SH-SY5Y (cell line): ENCODE measurements around the gene HOXA13.

ENCODE experiments used
- GATA2 ChIP-seq: IDR thresholded peaks from 2 replicates; pipeline ENCODE4 v1.6.1; 2011; ENCODE audit warnings: mild to moderate bottlenecking, low read depth, low read length
- GATA3 ChIP-seq: IDR thresholded peaks from 2 replicates; pipeline ENCODE4 v1.6.1; 2011; ENCODE audit warnings: low read depth, mild to moderate bottlenecking, low read length, moderate library complexity

Gene HOXA13

DNA sequence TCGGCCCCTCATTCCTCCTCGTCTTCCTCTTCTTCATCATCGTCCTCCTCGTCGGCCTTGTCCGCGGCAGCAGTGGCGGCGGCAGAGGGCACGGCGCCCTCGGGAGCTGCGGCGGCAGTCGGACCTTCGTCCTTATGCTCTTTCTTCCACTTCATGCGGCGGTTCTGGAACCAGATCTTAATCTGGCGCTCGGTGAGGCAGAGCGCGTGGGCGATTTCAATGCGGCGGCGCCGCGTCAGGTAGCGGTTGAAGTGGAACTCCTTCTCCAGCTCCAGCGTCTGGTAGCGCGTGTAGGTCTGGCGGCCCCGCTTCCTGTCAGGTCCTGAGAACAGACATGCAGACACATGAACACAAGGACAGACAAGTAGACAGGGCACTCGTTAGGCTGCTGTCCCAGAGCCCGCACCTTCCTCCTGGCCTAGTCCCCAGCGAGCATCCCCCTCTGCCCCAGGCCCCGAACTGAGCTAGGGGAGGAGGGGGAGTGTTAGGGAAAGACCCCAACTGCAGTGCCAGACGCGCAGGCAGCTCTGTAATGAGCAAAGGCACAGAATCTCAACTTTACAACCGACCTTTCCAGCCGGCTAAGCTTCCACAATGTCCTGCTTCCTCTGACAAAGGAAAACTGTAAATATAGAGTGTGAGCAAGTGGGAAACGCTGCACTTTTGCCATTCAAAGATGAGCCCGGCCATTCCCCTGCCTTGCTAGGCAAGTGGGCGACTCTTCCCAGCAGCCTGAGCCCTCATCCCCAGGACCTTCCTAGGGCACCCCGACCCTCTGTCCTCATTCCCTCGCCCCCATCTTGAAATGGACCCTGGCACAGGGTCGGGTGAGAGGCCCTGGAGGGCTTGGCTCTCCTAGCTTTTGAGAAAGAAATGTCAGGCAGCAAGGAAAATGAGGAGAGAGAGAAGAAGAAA, 44.7 kb downstream of the HOXA13 start:
- TF ChIP-seq GATA3 (no peak), GATA2 (peak; percentile 47; the same call in 1 of the 2 replicates)

DNA sequence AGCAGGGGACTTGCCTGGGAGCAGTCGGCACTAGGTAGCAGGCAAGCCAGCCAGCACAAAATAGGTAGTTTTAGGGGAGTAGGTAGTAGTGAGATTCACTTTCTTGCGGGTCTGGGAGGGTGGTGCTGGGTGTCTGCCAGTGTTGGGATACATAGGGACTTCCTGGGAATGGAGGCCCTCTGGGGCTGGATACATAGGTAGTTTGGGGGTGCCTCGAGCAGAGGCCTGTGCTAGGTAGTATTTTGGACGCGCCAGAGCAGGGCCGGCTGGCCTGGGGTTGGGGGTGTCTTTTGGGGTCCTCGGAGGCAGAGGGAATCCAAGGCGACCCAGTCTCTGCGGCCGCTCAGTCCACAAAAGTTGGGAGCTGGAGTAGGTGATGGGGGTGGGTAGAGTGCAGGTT, 45.5 kb downstream of the HOXA13 start:
- TF ChIP-seq GATA3 (no peak), GATA2 (no peak)

DNA sequence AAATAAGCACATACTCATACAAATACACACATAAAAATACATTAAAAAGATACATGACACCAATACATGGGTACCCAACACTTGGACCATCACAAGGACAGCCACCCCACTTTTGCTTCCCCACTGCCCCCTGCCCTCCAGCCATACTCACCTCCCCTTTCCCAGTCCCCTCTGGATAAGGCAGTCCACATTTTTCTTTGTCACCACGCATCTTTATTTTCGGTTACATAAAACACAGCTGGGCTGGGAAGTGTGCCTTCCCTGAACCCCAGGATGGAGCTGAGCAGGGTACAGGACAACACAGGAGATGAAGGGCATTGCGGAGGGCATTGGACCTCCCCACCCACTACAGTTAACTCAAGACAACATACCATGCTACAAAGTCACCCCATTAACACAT, 46.4 kb downstream of the HOXA13 start:
- TF ChIP-seq GATA2 (no peak), GATA3 (no peak)

DNA sequence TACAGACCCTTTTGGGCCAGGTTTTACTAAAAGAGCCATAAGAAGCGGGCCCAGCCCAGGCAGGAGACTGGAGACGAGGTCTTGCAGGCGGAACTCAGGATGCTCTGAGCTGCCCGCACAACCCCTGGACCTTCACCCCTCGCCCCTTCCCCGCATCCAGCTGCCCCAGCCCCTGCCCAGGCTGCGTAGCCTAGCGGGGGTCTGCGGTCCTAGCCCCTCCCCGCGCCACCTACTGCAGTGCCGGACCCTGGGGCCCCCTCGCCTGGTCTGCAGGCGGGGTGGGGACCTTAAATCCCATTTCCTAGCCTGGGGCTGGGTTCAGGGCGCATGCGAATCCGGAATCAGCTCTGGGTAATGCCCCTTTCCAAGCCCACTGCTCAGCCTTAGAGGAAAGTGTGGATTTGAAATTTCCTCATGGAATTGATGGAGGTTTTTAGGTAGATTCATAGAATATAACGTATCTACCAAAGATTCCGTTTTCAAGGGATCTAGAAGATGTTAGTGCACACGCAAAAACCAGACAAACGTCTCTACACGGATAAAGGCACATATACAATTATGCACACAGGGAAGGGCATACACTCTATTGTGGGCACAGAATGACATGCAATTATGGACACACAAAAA, 47.0 kb downstream of the HOXA13 start:
- TF ChIP-seq GATA3 (no peak), GATA2 (no peak)

DNA sequence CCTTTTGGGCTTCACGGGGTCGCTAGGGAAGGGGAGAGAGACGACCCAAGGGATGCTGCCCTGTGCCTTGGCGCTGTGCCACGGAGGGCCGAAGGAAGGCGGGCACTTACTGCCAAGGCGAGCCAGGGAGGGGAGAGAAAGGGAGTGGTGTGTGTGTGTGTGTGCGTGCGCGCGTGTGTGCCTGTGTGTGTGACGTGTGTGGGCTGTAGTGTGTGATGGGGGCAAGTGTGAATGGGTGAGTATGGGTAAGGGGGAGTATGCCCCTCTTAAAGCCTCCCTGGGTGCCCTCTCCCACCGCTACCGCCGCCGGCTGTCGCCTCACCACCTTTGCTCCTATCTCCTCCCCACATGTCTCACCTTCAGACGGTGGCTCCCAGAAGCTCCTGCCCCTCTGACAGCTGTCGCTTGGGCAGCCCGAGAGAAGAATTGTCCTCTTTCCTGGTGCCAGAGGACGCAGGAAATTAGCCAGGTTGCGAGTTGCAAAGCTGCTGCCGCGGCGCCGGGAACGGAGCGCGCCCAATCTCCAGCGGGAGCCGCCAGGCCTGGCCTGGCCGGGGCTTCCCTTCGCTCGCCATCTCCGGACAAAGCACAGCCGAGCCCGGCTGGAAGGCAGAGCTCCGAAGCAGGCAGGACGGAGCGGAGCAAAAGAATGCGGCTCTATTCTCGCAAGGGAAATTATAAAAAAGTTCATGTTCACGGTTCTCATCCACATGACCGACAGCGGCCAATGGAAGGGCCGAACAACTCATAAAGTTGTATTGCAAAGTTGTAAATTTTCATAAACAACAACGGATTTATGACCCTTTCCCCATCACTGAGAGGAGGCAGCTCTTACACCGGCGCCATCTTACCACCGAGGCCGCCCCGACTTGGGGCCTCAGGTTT, 47.7 kb downstream of the HOXA13 start, which contains the start of gene HOXA3:
HOXA3 (minus strand) TSS at position 653 of the 885 bp plus-strand sequence. CDS start 41,943 bp downstream, outside the sequence.
- TF ChIP-seq GATA3 (no peak), GATA2 (no peak)

DNA sequence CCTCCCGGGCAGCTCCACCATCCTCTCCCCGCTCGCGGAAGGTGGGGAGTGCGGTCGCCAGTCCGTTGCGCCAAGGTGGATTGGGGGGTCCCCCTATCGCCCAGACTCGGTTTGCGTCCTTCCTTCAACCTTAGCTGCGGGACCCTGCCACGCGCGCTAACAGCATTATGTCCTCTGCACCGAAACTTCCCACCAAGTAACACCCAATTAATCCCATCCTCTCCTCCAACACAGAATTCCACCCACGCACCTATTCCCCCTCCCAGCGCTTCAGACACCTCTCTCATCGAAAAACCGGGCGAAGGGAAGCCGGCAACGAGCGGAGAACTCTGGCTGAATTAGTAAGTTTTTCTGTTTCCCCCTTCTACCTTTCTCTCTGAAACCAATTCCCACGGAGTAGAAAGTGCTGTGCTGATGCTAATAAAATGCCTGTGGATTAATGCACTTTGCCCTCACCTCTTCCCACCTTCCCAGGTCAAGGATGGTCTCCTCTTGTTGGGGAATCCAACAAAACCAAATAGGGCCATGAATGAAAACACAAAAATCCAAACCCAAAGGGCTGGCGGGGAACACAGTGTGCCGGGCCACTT, 48.5 kb downstream of the HOXA13 start:
- TF ChIP-seq GATA3, result no peak

DNA sequence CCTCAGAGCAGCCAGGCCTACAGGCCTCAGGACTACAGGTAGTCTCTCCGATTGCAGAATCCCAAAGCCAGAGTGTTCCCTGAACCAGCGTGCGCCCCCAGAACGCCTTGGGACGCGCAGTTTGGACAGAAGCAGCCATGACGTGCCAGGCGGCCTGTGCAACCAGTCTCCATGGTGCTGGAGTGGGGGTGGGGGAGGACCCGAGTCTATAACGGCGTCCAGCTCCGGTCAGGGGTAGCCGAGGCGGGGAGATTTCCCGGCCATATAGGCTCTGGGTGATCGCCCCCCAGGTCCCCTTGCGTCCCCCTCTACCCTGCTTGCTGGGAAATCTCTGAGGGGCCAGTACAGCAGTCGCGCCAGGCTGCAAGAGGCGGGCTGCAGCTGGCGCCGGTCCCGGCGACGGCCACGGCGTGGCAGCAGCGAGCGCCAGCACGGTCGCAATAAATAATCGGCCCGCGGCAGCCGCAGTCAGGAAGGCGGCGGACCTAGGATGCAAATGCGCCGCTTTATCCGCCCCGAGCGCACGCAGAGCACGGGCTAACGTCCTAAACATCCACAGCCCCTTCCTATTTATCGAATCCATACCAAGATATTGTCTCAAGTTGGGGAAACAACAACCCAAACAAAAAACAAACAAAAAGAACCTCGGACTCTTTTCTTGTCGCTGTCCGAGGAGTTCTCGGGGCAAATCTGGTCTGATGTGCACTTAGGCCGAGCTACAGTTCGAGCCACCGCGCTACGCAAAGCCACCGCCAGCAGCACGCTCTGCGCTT, 49.1 kb downstream of the HOXA13 start:
- TF ChIP-seq GATA3 (no peak), GATA2 (no peak)

DNA sequence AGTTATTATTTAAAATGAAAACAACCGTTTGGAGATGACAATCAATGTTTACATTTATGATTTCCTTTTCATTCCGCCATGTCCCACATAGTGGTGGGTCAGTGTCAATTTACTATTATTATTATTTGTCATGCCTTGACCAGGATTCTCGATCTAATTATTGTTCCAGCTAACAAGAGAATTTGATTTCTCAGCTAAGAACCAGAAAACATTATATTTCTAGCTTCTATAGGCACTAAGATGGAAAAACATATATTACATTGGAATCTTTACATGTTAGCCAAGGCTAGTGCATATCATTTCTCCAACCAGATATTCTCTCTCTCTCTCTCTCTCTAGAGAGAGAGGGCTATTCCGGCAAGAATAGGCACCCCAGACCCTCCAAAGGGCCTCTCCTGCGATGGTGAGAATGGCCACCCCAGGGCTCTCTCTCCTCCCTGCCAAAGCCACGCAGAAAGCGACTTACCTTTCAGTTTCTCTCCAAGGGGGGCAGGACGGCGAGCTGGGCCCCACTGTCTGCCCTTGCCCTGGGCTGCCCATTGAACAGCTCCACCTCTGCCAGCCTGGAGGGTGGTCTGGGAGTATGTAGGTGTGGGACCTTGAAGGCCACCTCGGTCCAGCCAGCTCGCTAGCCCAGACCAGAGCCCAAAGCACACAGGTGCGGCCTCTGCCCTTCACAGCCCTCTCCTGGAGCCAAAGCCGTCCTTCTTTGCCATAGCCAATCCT, 49.9 kb downstream of the HOXA13 start:
- TF ChIP-seq GATA3 (no peak), GATA2 (no peak)

DNA sequence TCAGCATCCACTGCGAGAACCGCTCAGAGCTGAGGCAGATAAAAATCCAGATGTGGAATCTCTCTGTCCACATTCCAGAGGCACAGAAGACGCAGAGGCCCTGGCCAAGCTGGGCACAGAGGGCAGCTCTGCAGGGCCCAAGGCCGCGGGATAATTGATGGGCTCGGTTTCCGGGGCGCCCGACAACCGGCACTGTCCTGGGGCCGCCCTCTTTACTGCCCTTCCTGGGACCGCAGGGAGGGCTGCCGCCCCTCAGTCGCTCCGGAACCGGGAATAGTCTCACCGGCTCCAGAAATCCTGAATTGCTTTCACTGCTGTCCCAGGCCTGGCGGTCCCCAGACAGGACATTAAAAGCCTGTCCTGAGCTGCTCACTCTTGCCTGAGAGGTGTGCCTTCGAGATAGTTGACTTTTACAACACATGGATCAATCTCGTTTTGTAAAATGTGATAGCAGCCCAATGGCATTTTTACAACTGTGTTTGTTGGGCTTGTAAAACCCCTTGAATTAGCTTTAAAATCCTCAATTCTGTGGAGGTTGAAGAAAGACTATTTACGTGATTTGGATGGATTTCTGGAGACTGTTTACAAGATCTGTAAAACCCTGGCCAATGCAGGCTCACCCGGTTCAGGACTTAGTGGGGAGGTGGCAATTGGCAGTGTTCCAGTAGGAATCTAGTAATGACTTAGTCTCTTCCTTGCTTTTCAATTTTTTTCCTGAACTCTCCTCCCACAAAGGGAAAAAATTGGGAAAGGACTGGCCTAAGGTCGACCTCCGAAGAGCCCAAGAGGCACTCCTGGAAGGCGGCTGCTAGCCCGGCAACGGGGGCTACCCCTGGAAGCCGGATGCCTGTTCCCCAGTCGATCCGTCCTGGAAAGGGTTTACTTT, 50.9 kb downstream of the HOXA13 start:
- TF ChIP-seq GATA3, result no peak
- no peak for TF ChIP-seq GATA2

DNA sequence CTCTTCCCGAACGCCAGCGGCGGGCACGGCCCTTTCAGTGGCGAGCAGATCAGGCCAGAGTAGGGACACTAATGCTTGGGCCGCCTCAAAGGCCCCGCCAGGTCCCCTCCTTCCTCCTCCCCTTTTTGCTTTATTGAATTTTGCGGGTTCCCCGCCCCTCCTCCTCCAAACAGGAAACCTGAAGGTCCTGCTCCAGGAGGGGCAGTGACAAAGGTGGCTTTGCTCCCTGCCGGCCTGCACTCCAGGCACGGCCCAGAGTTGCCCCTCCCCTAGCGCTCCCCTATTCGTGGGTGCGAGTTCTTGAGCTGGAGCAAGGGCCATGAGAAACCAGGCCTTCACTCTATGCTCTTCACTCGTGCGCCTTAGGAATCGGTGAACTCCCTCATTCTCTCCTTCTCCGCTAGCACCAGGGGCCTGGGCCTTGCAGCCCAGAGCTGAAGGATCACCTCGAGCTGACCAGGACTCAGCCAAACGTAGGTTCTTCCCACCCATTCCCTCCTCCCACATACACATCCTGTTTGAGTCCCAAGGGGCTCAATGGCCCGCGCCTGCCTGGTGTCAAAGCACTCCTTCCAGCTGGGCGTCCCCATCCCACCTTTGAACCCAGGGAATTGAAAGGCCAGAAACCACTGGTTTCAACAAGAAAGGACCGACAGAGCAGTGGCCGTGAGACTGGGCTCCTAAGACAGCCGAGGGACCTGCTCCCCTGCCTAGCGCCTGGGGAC, 51.7 kb downstream of the HOXA13 start:
- TF ChIP-seq GATA3, result no peak
- TF ChIP-seq GATA2, result no peak

DNA sequence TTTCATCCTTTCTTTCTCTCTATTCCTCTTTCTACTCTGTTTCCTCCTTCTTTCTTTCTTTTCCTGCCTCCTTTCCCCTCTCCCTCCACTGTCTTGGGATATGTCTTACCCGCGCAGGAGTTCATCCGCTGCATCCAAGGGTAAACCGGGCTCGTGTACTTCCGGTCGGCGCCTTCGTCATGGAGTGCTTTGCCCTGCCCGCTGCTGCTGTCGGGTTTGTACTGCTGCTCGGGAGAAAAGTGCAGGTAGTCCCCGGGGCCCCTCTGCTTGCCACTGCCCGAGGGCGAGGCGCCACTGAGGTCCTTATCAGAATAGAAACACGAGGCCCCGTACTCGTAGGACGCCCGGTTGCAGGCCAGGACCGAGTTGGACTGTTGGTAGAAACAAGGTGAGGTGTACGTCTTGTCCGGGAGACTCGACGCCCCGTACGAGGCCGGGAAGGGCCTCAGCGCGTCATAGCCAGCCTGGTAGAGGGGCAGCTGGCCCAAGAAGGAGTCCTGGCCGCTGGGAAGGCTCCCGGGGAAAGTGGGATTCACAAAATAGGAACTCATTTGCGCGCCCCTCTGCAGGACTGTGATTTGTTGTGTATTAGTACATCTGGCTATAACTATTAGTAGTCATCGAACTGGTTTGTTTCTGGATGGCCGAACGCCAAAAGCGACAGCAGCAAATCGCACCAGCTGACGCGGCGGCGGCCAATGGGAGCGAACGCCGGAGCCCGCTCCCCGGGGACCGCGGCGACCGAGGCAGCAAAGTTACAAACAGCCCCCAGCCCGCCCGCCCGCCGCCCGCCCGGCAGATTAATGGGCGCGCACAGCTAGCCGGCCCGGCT, 52.5 kb downstream of the HOXA13 start, which contains the start of gene HOXA6:
HOXA6 (minus strand) TSS at position 576 of the 832 bp plus-strand sequence; CDS start at position 551, 25 bp downstream.
- TF ChIP-seq GATA3 (no peak), GATA2 (no peak)
